HG02642 (cell line): ENCODE measurements around the gene PCDHGA1.
"Not testable (repeated sequence)": the region's sequence is repeated elsewhere in the genome, so short reads cannot be mapped to it uniquely, and the experiment has no call there.

ENCODE experiments used
- ATAC-seq: cut with Tn5 transposase; IDR thresholded peaks from one replicate; pipeline ENCODE4 v1.9.1; 2021; ENCODE audit warnings: mild to moderate bottlenecking; ENCODE audit not compliant: unreplicated experiment, poor library complexity

Gene PCDHGA1

GRCh38 chr5:141407790-141408505, 77.6 kb downstream of the PCDHGA1 start, which contains the start of gene PCDHGB6:
Gene PCDHGB6, plus strand, starts transcription at chr5:141408021. Its CDS starts 182 bp downstream, at chr5:141408203.
- ATAC-seq = peak; percentile 79

- no peak for ATAC-seq
These were observed 79.4 kb downstream of the PCDHGA1 start for GRCh38 chr5:141409598-141410306.

DNA sequence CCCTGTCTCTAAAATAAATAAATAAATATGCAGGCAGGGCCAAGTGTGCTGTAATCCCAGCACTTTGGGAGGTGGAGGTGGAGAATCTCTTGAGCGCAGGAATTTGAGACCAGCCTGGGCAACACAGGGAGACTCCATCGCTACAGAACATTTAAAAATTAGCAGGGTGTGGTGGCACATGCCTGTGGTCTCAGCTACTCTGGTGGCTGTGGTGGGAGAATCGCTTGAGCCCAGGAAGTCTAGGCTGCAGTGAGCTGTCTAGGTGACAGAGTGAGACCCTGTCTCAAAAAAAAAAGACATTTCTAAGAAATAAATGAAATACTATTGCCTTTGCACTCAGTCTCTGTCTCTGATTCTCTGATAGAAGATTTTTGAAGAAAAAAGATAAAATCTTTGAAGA, 81.3 kb downstream of the PCDHGA1 start:
- ATAC-seq = no peak

DNA sequence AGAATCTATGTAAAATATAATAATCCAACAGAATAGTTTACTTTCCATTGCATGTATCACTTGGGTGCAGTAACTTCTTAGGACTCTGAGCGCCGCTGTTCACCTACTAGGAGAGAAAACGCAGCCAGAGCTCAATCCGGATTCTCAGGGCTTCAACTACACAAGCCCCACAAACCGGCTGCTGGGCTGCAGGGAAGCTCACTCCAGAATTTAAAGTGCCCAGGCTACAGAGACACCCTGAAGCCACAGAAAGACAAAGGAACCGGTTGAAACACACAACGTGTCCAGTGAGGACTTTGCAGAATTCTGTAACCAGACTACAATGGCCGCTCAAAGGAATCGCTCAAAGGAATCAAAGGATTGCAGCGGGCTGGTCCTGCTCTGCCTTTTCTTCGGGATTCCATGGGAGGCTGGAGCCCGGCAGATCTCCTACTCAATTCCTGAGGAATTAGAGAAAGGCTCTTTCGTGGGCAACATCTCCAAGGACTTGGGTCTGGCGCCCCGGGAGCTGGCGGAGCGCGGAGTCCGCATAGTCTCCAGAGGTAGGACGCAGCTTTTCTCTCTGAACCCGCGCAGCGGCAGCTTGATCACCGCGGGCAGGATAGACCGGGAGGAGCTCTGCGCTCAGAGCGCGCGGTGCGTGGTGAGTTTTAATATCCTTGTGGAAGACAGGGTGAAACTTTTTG, 82.7 kb downstream of the PCDHGA1 start, which contains the start of gene PCDHGA10:
Gene PCDHGA10 (plus strand): TSS at position 134 of the 686 bp plus-strand sequence. CDS start 189 bp downstream, at position 323.
- ATAC-seq = peak; percentile 69

DNA sequence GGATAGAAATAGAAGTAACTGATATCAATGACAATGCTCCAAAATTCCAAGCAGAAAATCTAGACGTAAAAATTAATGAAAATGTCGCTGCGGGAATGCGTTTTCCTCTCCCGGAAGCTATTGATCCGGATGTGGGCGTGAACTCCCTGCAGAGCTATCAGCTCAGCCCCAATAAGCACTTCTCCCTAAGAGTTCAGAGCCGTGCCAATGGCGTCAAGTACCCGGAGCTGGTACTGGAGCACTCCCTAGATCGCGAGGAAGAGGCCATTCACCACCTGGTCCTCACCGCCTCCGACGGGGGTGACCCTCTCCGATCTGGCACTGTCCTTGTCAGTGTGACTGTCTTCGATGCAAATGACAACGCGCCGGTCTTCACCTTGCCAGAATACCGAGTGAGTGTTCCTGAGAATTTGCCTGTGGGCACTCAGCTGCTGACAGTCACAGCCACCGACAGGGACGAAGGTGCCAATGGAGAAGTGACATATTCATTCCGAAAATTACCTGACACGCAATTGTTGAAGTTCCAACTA, 83.3 kb downstream of the PCDHGA1 start:
- no peak for ATAC-seq

DNA sequence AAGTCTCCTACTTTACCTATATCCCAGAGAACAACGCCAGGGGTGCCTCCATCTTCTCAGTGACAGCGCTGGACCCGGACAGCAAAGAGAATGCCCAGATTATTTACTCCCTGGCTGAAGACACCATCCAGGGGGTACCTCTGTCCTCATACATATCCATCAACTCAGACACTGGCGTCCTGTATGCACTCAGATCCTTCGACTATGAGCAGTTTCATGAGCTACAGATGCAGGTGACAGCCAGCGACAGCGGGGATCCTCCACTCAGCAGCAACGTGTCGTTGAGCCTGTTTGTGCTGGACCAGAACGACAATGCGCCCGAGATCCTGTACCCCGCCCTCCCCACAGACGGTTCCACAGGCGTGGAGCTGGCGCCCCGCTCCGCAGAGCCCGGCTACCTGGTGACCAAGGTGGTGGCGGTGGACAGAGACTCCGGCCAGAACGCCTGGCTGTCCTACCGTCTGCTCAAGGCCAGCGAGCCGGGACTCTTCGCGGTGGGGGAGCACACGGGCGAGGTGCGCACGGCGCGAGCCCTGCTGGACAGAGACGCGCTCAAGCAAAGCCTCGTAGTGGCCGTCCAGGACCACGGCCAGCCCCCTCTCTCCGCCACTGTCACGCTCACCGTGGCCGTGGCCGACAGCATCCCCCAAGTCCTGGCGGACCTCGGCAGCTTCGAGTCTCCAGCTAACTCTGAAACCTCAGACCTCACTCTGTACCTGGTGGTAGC, 84.4 kb downstream of the PCDHGA1 start:
- not testable (repeated sequence) for ATAC-seq

DNA sequence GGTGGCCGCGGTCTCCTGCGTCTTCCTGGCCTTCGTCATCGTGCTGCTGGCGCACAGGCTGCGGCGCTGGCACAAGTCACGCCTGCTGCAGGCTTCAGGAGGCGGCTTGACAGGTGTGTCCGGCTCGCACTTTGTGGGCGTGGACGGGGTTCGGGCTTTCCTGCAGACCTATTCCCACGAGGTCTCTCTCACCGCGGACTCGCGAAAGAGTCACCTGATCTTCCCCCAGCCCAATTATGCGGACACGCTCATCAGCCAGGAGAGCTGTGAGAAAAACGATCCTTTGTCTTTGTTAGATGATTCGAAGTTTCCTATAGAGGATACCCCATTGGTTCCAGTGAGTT, 84.9 kb downstream of the PCDHGA1 start:
- ATAC-seq = not testable (repeated sequence)

DNA sequence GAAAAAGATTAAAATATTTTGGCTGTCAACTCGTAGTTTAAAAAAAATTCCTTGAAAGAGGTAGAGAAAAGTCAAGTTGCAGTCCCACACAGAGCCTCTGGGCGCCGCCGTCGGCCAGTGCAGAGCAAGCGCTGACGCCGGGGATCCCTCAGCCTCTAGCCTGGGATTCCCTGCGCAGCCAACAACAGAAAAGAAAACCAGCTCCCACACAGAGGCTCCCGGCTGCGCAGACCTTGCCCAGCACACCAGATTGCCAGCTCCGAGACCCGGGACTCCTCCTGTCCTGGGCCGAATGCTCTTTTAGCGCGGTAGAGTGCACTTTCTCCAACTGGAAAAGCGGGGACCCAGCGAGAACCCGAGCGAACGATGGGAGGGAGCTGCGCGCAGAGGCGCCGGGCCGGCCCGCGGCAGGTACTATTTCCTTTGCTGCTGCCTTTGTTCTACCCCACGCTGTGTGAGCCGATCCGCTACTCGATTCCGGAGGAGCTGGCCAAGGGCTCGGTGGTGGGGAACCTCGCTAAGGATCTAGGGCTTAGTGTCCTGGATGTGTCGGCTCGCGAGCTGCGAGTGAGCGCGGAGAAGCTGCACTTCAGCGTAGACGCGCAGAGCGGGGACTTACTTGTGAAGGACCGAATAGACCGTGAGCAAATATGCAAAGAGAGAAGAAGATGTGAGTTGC, 87.3 kb downstream of the PCDHGA1 start, which contains the start of gene PCDHGB7:
Gene PCDHGB7 (plus strand): TSS at position 184 of the 679 bp plus-strand sequence. CDS start 183 bp downstream, at position 367.
- peak; percentile 84 for ATAC-seq

GRCh38 chr5:141419074-141419880, 89.0 kb downstream of the PCDHGA1 start:
- ATAC-seq = no peak

DNA sequence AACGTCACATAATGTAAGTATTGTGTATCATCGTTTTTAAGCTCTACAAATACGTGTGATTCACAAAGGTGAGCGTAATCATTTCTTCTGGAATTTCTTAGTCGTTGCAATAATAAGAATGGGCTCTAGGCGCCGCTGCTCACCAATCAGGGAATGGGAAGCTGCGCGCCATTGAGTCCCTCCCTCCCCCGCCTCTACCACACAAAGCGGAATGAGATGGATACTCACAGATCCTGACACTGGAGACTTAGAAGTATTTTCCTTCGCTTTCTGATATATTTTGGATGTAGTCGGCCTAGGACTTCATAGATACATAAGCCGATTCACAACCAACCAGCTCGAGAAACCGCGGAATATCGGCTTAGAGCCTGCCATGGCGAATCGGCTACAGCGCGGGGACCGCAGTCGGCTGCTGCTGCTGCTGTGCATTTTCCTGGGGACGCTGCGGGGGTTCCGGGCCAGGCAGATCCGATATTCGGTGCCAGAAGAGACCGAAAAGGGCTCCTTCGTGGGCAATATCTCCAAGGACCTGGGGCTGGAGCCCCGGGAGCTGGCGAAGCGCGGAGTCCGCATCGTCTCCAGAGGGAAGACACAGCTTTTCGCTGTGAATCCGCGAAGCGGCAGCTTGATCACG, 90.7 kb downstream of the PCDHGA1 start, which contains the start of gene PCDHGA11:
Gene PCDHGA11 (plus strand): TSS at position 197 of the 634 bp plus-strand sequence. CDS start 177 bp downstream, at position 374.
- no peak for ATAC-seq

GRCh38 chr5:141421489-141421855, 91.2 kb downstream of the PCDHGA1 start:
- ATAC-seq = no peak

- no peak for ATAC-seq
These were observed 92.5 kb downstream of the PCDHGA1 start for GRCh38 chr5:141422742-141423291.

GRCh38 chr5:141427783-141428426, 97.6 kb downstream of the PCDHGA1 start:
- ATAC-seq = no peak

GRCh38 chr5:141430332-141431113, 100.2 kb downstream of the PCDHGA1 start, which contains the start of gene PCDHGA12:
Gene PCDHGA12, plus strand, starts transcription at chr5:141430507. Its CDS starts 253 bp downstream, at chr5:141430760.
- peak; percentile 83 for ATAC-seq

- no peak for ATAC-seq
These were observed 101.0 kb downstream of the PCDHGA1 start for GRCh38 chr5:141431286-141431685.

DNA sequence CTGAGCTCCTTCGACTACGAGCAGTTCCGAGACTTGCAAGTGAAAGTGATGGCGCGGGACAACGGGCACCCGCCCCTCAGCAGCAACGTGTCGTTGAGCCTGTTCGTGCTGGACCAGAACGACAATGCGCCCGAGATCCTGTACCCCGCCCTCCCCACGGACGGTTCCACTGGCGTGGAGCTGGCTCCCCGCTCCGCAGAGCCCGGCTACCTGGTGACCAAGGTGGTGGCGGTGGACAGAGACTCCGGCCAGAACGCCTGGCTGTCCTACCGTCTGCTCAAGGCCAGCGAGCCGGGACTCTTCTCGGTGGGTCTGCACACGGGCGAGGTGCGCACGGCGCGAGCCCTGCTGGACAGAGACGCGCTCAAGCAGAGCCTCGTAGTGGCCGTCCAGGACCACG, 102.0 kb downstream of the PCDHGA1 start:
- ATAC-seq = not testable (repeated sequence)
